ENCODE measurements around the gene SLC8A2.

DNA sequence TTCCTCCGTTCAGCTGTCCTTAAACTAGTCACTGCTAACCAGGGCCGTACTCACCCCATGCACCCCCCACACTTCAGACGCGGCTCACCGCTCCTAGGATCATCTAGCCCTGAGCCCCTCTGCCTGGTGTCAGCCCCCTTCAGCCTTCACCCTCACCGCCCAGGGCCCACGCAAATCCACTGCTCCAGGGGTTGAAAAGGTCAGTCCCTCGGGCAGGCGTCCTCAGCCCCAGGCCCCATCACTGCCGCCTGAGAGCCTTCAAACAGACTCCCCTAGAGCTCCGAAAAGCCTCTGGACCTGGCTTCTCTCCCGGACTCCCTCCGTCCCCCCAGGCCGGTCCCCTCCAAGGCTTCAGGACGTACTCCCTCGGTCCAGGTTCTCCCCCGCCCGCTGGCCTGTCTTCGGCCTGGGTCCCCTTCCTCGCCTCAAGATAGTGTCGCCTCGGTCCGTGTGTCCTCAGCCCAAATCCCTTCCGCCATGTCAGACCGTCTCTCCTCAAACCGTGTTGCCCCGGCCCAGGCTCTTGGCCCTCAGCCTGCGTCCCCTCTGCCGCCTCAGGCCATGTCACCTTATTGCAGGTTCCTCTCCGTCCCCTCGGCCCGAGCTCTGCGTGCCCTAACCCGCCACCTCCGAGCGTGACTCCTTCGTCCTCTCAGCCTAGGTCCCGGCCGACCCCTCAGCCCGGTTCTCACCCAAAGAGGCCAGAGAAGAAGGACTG, 42.6 kb upstream of the SLC8A2 start:
- TF ChIP-seq, protein P1, sequence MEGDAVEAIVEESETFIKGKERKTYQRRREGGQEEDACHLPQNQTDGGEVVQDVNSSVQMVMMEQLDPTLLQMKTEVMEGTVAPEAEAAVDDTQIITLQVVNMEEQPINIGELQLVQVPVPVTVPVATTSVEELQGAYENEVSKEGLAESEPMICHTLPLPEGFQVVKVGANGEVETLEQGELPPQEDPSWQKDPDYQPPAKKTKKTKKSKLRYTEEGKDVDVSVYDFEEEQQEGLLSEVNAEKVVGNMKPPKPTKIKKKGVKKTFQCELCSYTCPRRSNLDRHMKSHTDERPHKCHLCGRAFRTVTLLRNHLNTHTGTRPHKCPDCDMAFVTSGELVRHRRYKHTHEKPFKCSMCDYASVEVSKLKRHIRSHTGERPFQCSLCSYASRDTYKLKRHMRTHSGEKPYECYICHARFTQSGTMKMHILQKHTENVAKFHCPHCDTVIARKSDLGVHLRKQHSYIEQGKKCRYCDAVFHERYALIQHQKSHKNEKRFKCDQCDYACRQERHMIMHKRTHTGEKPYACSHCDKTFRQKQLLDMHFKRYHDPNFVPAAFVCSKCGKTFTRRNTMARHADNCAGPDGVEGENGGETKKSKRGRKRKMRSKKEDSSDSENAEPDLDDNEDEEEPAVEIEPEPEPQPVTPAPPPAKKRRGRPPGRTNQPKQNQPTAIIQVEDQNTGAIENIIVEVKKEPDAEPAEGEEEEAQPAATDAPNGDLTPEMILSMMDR (IDR thresholded peaks at IDR 0.05; ENCODE audit: low read length) = no peak
- TF ChIP-seq EZH2 (IDR thresholded peaks at IDR 0.05; ENCODE audit: borderline replicate concordance, low read length) = no peak
